Left ventricle myocardium inferior (tissue), 1 donor: ENCODE results near the gene CPM. TPM values are rescaled to one million over a fixed set of nuclear protein-coding genes. Genes with fewer than 3 reads are reported as not detected.
A peak's percentile ranks its signal among the peaks of the same experiment; 100 is the strongest.

Source experiments
- DNase-seq: peaks from one replicate; pipeline ENCODE4 v3.0.0-alpha.2; 2020
- H3K27ac ChIP-seq: fragments of 200-600 bp; replicated peaks from 2 replicates; pipeline ENCODE4 v1.8.0; 2021
- H3K27me3 ChIP-seq: fragments of 200-600 bp; 2 replicates; pipeline ENCODE4 v1.8.0; 2021; ENCODE audit warnings: low read depth
- H3K36me3 ChIP-seq: fragments of 200-600 bp; 2 replicates; pipeline ENCODE4 v1.8.0; 2021
- H3K4me1 ChIP-seq: fragments of 200-600 bp; 2 replicates; pipeline ENCODE4 v1.8.0; 2021
- H3K4me3 ChIP-seq: fragments of 200-600 bp; 2 replicates; pipeline ENCODE4 v1.8.0; 2021; ENCODE audit warnings: mild to moderate bottlenecking, moderate library complexity
- H3K9me3 ChIP-seq: fragments of 200-600 bp; replicated peaks from 2 replicates; pipeline ENCODE4 v1.8.0; 2021
- intact Hi-C: fragments of 100-400 bp; cut with micrococcal nuclease; formaldehyde crosslinking; loops from one replicate; pipeline ENCODE4 v1.11.0; 2022
- long read RNA-seq: library from polyadenylated mRNA; unstranded; transcript quantifications from one replicate; pipeline ENCODE4 v2.0.0, GENCODE V29; 2021
- total RNA-seq: library from RNA; stranded (reverse); fragmentation: NEBNext Ultra II Directional; extraction: Animal tissue kit (Norgen Biotek cat#: 25700); gene quantifications from one replicate; pipeline ENCODE4 v1.2.1, GENCODE V29; 2021
- TF ChIP-seq, protein P1 (sequence below): fragments of 200-600 bp; IDR thresholded peaks from 2 replicates; pipeline ENCODE4 v1.8.0; 2021; ENCODE audit warnings: antibody characterized with exemption, mild to moderate bottlenecking, borderline replicate concordance
- donor health status: DM: no; HTN: yes; CAD: no; lungs with severe emphysema.

Gene CPM
- 6.3 TPM for total RNA-seq
- long read RNA-seq, full-length matches to known transcripts, result 5 of 10 reads
- long read RNA-seq, partial matches to known transcripts, result 0 of 10 reads
- long read RNA-seq, other reads (novel, unspliced or antisense), result 5 of 10 reads

DNA sequence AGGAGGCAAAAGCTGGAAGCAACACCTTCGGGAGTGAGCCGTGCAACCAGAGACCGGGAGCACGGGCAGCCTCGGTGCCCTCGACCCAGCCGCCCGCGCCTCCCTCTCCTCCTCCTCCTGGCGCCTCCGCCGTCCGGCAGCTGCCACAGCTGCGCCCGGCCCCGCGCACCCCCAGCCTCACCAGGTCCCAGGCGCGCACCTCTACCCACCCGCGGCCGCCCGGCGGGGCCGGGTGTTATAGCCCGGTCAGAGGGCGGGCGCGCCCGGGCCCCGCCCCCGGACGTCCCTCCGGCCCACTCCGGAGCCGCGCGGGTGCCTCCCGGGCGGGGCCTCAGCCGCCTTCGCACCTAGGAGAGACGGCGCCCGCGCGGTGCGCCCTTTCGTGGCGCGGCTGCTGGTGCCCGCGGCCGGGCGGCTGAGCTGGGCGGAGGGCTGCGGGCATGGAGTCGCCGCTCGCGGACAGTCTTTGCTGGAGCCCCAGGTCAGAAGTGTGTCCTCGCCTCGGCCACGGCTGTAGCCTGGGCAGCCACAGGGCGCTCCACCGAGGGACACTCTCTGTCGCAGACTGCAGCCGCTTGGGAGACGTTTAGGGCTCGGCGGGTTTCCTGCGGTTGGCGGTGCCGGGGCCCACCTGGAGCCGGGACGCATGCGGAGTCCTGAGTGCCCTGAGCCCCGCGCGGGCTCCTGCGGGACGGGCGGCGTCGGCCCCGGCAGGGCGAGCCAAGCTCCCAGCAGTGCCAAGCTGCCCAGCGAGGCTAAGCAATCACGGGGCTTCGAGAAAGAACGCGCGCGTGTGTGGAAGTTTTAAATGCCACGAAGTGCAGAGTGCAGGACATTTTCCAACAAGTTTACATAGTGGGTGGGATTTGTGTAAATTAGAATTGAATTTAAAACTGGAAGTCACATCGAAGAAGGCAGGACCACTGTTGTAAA lies at the start of gene CPM:
CPM (minus strand) TSS at position 211 of the 933 bp plus-strand sequence. CDS start 334 bp downstream, outside the sequence.
- H3K4me3 ChIP-seq, result peak within 1 kb of the TSS; percentile 80
- intact Hi-C loops, result no loop called here
- peaks cover 29% of the 10 kb centered on the region for H3K4me1 ChIP-seq
- H3K27me3 ChIP-seq, result peaks cover 20% of the 10 kb centered on the region
- no peaks in the 10 kb centered on the region for H3K9me3 ChIP-seq
- H3K36me3 ChIP-seq, result no peaks in the 10 kb centered on the region
- DNase-seq, result peak; percentile 67
- TF ChIP-seq, protein P1, sequence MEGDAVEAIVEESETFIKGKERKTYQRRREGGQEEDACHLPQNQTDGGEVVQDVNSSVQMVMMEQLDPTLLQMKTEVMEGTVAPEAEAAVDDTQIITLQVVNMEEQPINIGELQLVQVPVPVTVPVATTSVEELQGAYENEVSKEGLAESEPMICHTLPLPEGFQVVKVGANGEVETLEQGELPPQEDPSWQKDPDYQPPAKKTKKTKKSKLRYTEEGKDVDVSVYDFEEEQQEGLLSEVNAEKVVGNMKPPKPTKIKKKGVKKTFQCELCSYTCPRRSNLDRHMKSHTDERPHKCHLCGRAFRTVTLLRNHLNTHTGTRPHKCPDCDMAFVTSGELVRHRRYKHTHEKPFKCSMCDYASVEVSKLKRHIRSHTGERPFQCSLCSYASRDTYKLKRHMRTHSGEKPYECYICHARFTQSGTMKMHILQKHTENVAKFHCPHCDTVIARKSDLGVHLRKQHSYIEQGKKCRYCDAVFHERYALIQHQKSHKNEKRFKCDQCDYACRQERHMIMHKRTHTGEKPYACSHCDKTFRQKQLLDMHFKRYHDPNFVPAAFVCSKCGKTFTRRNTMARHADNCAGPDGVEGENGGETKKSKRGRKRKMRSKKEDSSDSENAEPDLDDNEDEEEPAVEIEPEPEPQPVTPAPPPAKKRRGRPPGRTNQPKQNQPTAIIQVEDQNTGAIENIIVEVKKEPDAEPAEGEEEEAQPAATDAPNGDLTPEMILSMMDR, result no peak
- H3K27ac ChIP-seq, result peak within 1 kb of the TSS; percentile 72

DNA sequence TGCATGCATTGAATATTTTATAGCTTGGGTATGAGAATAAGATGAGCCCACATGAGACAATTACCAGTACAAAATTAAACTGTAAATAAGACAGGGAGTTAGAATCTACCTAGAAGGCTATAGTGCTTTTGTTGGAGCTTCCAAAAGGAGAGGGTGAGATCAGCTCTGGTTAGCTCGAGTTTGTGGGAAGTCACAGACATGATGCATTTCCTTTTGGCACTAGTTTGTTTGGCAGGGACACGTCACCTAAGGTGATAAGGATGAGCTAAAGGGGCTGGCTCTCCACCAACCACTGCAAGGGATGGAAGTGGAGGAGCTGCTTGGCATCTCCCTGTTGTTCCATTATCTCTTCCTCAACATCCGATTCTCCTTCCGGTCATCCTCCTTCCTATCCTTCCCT lies 48.5 kb upstream of the CPM start:
- Histone ChIP-seq H3K36me3 (no peaks in the 10 kb centered on the region), H3K27me3 (no peaks in the 10 kb centered on the region), H3K4me1 (peaks cover 12% of the 10 kb centered on the region), H3K27ac (no peak overlapping the region), H3K4me3 (no peak overlapping the region), H3K9me3 (peaks cover 17% of the 10 kb centered on the region)
- TF ChIP-seq, protein P1, result no peak
- DNase-seq, result no peak
- intact Hi-C loops, result no loop called here

DNA sequence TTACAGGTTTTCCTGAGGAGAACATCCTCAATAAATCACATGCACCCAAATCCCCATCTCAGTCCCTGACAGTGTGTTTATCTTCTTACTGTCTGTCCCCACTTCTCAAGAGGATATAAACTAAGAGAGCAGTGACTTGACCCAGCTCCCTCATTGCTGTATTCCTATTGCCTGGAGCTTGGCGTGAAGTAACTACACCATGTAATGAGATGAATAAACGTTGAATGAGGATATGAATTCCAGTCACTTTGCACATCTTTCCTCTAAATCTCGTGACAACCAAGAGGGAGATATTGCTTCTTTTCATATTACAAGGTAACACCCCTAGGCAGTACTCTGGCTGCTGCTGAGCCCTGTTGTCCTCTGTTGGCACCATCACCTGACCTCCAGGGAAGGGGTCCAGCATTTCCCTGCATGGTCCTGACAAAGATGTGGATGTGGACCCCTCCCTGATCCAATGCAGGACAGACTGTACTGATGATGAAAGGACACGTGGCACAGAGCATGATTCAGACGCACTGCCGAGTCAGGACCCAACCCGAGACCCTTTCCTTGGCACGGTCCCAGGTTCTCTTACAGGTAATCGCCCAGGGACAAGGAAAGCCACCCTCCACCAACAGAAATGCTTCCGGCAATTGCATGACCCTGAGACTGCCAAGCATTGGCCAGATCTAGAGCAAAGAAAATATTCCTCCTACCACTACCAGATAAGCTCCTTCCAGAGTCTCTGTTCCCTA lies 47.7 kb upstream of the CPM start:
- Histone ChIP-seq H3K27ac (no peak overlapping the region), H3K36me3 (no peaks in the 10 kb centered on the region), H3K27me3 (no peaks in the 10 kb centered on the region), H3K4me3 (no peak overlapping the region), H3K4me1 (peaks cover 12% of the 10 kb centered on the region), H3K9me3 (peaks cover 17% of the 10 kb centered on the region)
- intact Hi-C loops, result no loop called here
- TF ChIP-seq, protein P1, result no peak
- DNase-seq, result no peak

DNA sequence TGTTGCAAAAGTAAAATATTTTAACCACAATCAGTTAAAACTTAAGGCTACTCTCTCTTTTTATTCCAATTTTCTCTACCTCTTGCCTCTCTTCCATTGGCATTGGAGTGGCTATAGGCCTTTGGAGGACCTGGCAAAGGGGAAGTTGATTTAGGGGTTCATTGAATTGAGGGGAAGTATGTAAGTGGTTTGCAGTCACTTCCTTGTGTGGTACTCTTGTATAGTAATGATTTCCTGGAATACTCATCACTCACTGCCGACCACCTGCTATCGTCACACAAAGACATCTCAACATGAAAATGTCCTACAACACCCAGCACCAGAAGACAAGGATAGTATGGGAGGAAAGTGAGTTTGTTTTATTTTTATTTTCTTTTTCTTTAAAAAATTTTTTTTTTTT lies 45.7 kb upstream of the CPM start:
- Histone ChIP-seq H3K27me3 (no peaks in the 10 kb centered on the region), H3K4me3 (no peak overlapping the region), H3K27ac (no peak overlapping the region), H3K4me1 (peaks cover 12% of the 10 kb centered on the region), H3K9me3 (peaks cover 15% of the 10 kb centered on the region), H3K36me3 (no peaks in the 10 kb centered on the region)
- DNase-seq, result no peak
- TF ChIP-seq, protein P1, result no peak
- intact Hi-C loops, result no loop called here

DNA sequence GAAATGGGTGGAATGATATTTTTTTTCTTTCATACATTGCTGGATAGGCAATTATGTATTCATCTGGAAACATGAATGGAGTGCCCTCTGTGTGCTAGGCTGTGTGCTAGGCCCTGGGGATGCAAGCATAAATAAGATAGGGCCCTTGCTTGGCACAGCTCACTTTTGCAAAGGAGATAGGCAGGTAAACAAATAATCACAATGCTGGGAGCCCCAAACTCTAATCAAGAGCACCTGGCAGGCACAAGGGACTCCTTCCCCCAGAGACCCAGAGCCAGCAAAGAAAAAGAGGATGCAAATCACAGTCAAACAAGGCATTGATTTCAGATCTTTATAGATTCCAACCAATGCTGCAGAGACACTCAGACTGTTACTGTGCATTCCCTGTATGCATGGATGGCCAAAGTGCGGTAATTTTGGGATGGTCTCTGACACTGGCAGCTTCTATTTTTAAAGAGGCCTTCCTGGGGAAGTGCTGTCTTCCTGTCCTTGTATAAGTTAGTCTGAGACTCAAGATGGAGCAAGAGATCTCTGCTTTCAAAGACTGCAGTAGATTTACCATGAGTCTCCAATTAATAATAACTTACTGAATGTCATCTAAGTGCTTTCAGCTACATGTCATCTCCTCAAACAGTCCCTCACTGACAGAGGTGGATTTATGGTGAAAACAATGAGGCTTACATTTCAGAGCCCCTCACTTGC lies 45.1 kb upstream of the CPM start:
- no peak for DNase-seq
- intact Hi-C loops, result no loop called here
- H3K4me1 ChIP-seq, result peaks cover 12% of the 10 kb centered on the region
- peaks cover 8% of the 10 kb centered on the region for H3K9me3 ChIP-seq
- no peaks in the 10 kb centered on the region for H3K27me3 ChIP-seq
- H3K36me3 ChIP-seq, result no peaks in the 10 kb centered on the region
- H3K4me3 ChIP-seq, result no peak overlapping the region
- H3K27ac ChIP-seq, result no peak overlapping the region
- TF ChIP-seq, protein P1, result no peak
